HG03175 (cell line): ENCODE measurements around the gene MC3R.

Experiments used
- ATAC-seq: cut with Tn5 transposase; IDR thresholded peaks from one replicate; pipeline ENCODE4 v1.9.1; 2021; ENCODE audit warnings: mild to moderate bottlenecking, moderate library complexity; ENCODE audit not compliant: unreplicated experiment

The MC3R gene

DNA sequence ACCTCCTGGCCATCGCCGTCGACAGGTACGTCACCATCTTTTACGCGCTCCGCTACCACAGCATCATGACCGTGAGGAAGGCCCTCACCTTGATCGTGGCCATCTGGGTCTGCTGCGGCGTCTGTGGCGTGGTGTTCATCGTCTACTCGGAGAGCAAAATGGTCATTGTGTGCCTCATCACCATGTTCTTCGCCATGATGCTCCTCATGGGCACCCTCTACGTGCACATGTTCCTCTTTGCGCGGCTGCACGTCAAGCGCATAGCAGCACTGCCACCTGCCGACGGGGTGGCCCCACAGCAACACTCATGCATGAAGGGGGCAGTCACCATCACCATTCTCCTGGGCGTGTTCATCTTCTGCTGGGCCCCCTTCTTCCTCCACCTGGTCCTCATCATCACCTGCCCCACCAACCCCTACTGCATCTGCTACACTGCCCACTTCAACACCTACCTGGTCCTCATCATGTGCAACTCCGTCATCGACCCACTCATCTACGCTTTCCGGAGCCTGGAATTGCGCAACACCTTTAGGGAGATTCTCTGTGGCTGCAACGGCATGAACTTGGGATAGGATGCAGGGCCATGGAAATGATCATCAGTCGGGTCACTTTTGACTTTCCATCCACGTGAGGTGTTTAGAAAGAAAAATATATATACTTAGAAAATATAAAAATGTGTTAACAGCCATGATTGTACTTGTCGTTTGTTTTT, 868 bp downstream of the MC3R start:
- ATAC-seq = peak; percentile 46

DNA sequence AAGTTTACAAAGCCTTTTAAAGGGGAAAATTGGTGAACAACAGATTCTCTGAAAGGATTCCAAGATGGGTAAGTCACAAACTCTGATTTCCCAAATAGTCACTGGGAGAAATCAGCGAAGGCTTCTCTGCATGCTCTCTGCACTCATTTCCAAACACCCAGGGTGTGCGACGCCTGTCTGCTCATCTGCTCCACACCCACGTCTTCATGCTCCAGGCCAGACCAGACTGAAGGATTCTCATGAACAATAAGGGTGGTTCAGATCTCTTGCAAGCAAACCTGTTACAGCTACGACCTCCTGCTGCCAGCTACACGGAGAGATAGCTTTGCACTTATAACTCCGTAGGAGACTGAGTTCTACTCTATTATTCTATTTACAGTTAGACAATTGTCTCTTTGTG, 1.4 kb downstream of the MC3R start:
- ATAC-seq = no peak

DNA sequence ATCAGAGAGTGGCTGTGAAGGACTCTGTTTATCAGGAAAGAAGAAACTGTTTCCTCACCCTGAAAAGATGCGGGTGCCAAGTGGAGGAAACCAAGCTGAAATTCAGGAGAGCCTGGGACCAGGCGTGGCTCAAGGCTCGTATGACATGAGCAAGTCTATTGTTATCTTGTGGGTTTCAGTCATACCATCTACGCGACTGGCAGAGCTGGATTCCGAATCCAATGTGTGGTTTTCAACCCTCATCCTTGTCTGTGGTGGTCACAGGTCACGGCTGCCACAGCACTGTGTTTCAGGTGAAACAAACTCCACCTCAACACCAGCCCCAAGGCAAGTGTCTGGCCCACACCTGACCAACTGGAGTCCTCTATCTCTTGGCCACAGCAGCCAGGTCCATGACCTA, 9.1 kb downstream of the MC3R start:
- no peak for ATAC-seq

DNA sequence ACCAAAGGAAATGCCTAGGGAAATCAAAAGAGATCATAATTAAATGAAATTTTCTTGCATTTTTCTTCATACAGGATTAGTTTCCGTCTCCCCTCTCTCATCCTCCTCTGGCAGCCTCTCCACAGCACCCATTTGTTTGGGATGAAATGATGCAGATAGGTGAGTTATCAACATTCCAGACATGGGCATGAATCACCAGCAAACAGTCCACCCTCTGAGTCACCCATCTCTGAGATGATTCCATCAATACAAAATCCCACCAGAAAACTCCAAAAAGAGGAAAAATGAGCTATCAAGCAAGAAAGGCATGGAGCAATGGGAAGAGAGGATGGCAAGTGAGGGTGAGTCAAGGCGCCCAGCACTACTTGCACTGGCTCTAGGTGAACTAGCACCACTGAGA, 11.4 kb downstream of the MC3R start:
- ATAC-seq = no peak

DNA sequence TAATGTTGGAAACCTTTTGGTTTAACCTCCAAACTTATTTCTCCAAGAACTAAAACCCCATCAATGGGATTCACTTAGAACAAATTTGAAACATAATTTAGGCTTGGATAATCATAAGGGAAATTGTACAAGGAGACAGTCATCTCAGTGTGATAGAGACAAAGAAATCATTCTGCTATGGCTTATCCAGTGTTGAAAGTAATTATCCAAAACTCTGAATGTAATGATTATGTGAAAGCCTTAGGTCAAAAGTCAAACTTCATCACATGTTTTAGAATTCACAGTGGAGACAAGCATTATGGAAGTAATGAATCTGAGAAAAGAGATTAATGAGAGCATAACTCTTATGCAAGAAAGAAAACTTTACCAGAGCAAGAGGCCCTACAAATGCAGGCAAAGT, 20.0 kb downstream of the MC3R start:
- no peak for ATAC-seq

DNA sequence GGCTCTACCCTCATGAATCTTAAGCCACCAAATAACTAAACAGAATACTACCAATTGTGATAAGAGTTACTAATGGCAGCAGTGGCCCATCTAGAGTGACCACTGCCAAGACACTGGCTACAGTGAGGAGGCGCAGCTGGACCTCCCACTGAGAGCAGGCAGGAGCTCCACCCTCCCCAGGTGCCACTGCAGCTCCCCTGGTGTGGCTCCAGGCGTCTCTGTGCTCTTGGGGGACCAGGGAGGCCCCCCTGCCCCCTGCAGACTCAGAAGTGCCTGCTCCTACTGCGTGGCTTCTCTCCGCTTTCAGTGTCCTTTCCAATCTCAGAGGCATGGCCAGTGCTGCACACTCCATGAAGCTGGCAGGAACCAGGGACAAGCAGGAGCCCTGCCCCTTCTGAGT, 23.4 kb downstream of the MC3R start:
- no peak for ATAC-seq

DNA sequence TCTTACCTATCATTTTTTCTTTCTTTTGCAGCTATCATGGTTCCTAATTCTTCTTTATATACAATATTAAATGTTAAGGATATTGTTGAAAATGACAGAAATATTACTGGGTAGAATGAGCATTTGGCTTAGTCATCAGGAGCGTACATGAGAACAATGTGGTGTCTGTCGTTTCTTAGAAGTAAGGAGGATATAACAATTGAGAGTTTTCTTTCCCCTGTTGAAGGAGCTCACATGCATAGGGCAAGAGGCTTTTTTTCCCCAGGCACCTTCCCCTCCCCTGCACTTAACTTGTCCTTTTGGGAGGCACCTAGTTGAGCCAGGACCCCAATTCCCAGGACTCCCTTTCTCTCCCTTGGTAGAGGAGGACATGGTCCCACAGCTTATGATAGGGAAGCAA, 25.0 kb downstream of the MC3R start:
- no peak for ATAC-seq

DNA sequence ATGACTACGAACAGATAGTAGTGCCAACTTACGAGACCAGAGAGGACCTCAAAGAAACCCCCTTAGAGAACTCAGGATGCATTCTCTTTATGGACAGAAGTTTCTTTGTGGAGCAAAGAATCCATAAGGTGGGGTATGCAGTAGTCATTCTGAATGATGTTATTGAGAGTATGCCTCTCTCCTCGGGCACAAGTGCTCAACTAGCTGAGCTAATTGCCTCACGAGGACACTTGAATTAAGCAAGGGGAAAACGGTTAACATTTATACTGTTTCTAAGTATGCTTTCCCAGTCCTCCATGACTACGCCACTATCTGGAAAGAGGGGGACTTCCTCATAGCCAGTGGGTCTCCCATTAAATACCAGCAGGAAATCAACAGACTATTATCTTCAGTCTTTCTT, 25.6 kb downstream of the MC3R start:
- no peak for ATAC-seq

DNA sequence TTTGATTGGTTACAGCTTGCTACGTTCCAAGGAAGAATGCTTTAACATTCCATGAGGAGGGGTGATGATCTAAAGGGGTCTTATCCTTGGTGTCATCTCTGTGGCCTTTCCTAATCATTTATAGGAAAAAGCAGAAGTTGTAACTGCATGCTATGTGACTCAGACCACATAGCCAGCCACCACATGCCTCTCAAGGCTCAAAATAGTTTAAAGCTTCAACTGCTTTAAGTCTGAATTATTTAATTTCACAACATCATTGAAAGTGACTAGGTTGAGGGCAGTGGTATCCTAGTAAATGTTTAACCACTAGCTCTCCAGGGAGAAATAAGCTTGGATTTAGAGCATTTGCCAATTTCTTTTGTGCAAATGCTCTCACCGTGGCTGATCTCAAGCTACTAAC, 29.7 kb downstream of the MC3R start:
- ATAC-seq = no peak

DNA sequence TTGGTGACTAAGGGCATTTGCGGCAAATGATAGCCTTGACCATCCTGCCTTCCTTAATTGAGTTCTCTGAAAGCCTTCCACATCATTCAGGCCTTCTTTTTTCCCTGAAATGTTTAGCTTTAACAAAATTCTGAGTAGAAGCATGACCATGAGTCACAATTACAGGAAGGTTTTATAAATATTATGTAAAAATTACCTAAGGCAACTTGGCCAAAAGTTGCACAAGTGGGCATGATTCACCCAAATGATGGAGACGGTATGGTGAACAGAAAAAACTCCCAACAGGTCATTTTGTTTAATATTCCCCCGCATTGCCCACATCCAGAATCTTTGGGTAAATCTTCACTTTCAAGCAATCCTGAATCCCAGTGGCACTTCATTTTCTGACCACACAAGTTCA, 37.0 kb downstream of the MC3R start:
- no peak for ATAC-seq

DNA sequence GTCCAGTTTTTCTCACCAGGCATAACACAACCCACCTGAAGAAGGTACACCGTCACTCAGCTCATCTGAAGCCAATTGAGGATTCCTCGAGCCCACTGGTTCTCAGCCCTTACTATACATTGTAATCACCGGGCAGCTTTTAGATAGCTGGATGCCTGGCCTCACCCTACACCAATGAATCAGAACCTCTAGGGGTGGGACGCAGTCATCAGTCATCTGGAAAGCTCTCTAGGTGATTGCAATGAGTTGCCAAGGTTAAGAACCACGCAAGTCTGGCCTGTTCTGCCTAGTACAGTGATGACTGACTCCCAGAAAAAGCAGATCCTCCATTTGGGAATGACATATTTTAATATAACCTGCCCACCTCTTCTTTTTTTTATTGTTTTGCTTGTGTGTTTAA, 41.1 kb downstream of the MC3R start:
- no peak for ATAC-seq

DNA sequence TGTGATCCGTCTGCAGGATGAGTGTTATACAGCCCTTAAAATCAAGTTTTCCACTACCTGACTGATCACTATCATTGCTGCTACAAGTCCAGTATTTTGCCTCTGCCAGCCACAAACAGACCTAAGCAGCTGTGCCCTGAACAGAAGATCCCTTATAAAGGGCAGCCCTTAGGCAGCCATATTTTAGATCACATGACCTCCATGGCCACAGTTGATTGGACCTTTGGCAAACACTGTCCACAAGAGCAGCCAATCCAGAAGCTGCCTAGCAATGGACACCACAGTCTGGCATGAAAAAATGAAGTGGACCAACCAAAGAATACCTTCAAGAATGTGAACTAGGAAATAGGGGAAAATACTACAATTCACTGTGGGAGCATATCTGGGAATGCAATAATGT, 50.8 kb downstream of the MC3R start:
- no peak for ATAC-seq
